ENCODE results near the gene IER5L. TPM values are rescaled to one million over a fixed set of nuclear protein-coding genes. Genes with fewer than 3 reads are reported as not detected.

IER5L gene
- polyA plus RNA-seq, 1 of the 3 experiments (the other 2 are of a cell fraction) = 16.2 TPM

GRCh38 chr9:129165198-129165597, 12.9 kb downstream of the IER5L start:
- Histone ChIP-seq H3K79me2 (ENCODE audit: insufficient read depth) (no peaks in the 10 kb centered on the region), H3K4me3 (ENCODE audit: low read depth in 2 of 2, low read length in 1 of 2) (no peak overlapping the region), H3K9me2 (no peaks in the 10 kb centered on the region), H3K9ac (no peak overlapping the region), H3K27ac (ENCODE audit: low read depth in 2 of 2, low read length in 1 of 2) (no peak overlapping the region), H3K27me3 (ENCODE audit: insufficient read depth) (no peaks in the 10 kb centered on the region), H2AFZ (ENCODE audit: low read depth) (no peak overlapping the region), H3K4me2 (no peak overlapping the region), H3K36me3 (replicated peaks in 1 of 2; ENCODE audit: control insufficient read depth in 1 of 2, insufficient read depth in 2 of 2, low read length in 1 of 2) (no peaks in the 10 kb centered on the region), H3F3A (replicated peaks; ENCODE audit: insufficient read depth) (peaks cover 20% of the 10 kb centered on the region), H3K9me3 (no peaks in the 10 kb centered on the region), H4K20me1 (ENCODE audit: insufficient read depth) (no peaks in the 10 kb centered on the region), H3K4me1 (ENCODE audit: control insufficient read depth in 1 of 2, insufficient read depth in 2 of 2, low read depth in 1 of 2, low read length in 1 of 2) (peaks cover 0 to 15% of the 10 kb centered on the region in 2 experiments; a peak in 3 of 4 replicates)
- CTCF ChIA-PET = interaction anchor here (0.6 to 3.6 kb wide), 9 partner anchors 9 to 459 kb away, joined by 3 to 29 read pairs (median 4); no protein-coding TSS in a partner anchor
- TF ChIP-seq SIN3A (IDR thresholded peaks at IDR 0.05; ENCODE audit: borderline replicate concordance, low read depth, low read length) (no peak), EZH2phosphoT487 (IDR thresholded peaks at IDR 0.05; ENCODE audit: borderline replicate concordance, low read depth) (no peak), FOXM1 (IDR thresholded peaks at IDR 0.05; ENCODE audit: low read depth) (no peak), TAF1 (IDR thresholded peaks at IDR 0.05; ENCODE audit: borderline replicate concordance, low read depth, low read length) (no peak), MEF2A (IDR thresholded peaks at IDR 0.05; ENCODE audit: borderline replicate concordance, low read depth) (no peak), EP300 (IDR thresholded peaks at IDR 0.05; ENCODE audit: borderline replicate concordance in 1 of 2, low read depth in 1 of 2, low read length in 1 of 2) (no peak), TEAD4 (IDR thresholded peaks at IDR 0.05; ENCODE audit: borderline replicate concordance, insufficient read depth) (no peak)
- TF ChIP-seq, protein P1, sequence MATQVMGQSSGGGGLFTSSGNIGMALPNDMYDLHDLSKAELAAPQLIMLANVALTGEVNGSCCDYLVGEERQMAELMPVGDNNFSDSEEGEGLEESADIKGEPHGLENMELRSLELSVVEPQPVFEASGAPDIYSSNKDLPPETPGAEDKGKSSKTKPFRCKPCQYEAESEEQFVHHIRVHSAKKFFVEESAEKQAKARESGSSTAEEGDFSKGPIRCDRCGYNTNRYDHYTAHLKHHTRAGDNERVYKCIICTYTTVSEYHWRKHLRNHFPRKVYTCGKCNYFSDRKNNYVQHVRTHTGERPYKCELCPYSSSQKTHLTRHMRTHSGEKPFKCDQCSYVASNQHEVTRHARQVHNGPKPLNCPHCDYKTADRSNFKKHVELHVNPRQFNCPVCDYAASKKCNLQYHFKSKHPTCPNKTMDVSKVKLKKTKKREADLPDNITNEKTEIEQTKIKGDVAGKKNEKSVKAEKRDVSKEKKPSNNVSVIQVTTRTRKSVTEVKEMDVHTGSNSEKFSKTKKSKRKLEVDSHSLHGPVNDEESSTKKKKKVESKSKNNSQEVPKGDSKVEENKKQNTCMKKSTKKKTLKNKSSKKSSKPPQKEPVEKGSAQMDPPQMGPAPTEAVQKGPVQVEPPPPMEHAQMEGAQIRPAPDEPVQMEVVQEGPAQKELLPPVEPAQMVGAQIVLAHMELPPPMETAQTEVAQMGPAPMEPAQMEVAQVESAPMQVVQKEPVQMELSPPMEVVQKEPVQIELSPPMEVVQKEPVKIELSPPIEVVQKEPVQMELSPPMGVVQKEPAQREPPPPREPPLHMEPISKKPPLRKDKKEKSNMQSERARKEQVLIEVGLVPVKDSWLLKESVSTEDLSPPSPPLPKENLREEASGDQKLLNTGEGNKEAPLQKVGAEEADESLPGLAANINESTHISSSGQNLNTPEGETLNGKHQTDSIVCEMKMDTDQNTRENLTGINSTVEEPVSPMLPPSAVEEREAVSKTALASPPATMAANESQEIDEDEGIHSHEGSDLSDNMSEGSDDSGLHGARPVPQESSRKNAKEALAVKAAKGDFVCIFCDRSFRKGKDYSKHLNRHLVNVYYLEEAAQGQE (IDR thresholded peaks at IDR 0.05; ENCODE audit: low read depth, low read length) = no peak
- POLR2A ChIA-PET = interaction anchor here (0.9 to 1.1 kb wide), 2 partner anchors 9 to 22 kb away, joined by 3 read pairs; no protein-coding TSS in a partner anchor
- DNase-seq = no peak

DNA sequence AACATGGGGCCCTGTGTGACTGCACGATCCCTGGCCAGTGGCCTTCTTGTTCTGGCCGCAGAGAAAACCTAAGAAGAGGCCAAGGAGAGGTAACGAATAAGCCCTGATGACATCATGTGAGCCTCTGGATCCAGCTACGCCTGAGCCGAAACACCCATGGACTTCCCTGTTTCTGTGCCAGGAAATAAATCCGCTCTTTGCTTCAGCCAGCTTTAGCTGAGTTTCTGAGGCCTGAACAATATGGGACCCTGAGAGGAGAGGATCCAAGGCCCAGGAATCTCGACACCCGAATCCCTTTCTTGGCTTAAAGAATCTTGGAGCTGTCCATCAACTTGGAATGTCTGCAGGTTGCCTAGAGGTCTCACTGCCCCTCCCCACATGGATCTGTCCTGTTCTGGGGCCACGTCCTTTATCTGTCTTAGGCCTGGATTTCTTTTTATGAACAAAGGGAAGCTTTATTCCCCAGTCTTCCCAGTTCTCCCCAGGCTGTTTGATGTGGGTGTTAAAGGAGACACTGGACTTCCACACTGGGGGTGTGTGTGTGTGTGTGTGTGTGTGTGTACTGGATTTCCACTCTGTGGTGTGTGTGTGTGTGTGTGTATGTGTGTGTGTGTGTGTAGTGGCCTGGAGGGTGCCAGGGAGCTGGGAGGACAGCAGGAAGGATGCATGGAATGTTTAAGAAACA, 13.7 kb downstream of the IER5L start:
- Histone ChIP-seq H3F3A (replicated peaks; ENCODE audit: insufficient read depth) (peaks cover 19% of the 10 kb centered on the region), H3K9me3 (no peaks in the 10 kb centered on the region), H3K79me2 (ENCODE audit: insufficient read depth) (no peaks in the 10 kb centered on the region), H3K9ac (no peak overlapping the region), H3K4me1 (ENCODE audit: control insufficient read depth in 1 of 2, insufficient read depth in 2 of 2, low read depth in 1 of 2, low read length in 1 of 2) (peaks cover 0 to 15% of the 10 kb centered on the region in 2 experiments; a peak in 3 of 4 replicates), H3K27ac (ENCODE audit: low read depth in 2 of 2, low read length in 1 of 2) (no peak overlapping the region), H4K20me1 (ENCODE audit: insufficient read depth) (no peaks in the 10 kb centered on the region), H3K4me2 (no peak overlapping the region), H3K27me3 (ENCODE audit: insufficient read depth) (no peaks in the 10 kb centered on the region), H2AFZ (ENCODE audit: low read depth) (no peak overlapping the region), H3K4me3 (ENCODE audit: low read depth in 2 of 2, low read length in 1 of 2) (no peak overlapping the region), H3K36me3 (replicated peaks in 1 of 2; ENCODE audit: control insufficient read depth in 1 of 2, insufficient read depth in 2 of 2, low read length in 1 of 2) (no peaks in the 10 kb centered on the region), H3K9me2 (no peaks in the 10 kb centered on the region)
- TF ChIP-seq RCOR1 (IDR thresholded peaks at IDR 0.05; ENCODE audit: low read length) = no peak
- no peak for TF ChIP-seq NFIC (IDR thresholded peaks at IDR 0.05; ENCODE audit: borderline replicate concordance)
- TF ChIP-seq, protein P1 (IDR thresholded peaks at IDR 0.05; ENCODE audit: low read depth, low read length) = no peak
- no peak for TF ChIP-seq RAD21 (IDR thresholded peaks at IDR 0.05; ENCODE audit: low read length)
- DNase-seq = no peak
- ChIA-PET CTCF (interaction anchor here (0.6 to 3.6 kb wide), 7 partner anchors 10 to 460 kb away, joined by 3 to 29 read pairs (median 4); no protein-coding TSS in a partner anchor), POLR2A (interaction anchor here (0.7 to 1.1 kb wide), 3 partner anchors 10 to 21 kb away, joined by 3 read pairs; no protein-coding TSS in a partner anchor)
- 90% methylated on average over 9 of the region's 9 CpGs for WGBS (ENCODE audit: low lambda C conversion rate)

Data from SK-N-SH (cell line).